H1 (cell line): ENCODE results near the gene HPN.

Source experiments
- CREB1 ChIP-seq: IDR thresholded peaks from 2 replicates; pipeline ENCODE4 v1.6.1; 2012; ENCODE audit warnings: inconsistent platforms
- HDAC2 ChIP-seq, 2 experiments: fragments of 300-600 bp in 1 of 2; sonication (generic) in 1 of 2; IDR thresholded peaks; 2 replicates each; pipeline ENCODE4 v1.6.1; 2011 to 2012; ENCODE audit warnings: low read depth in 2 of 2, low read length in 2 of 2, mild to moderate bottlenecking in 2 of 2, moderate library complexity in 2 of 2, borderline replicate concordance in 1 of 2, inconsistent platforms in 1 of 2
- MAFK ChIP-seq: IDR thresholded peaks from 2 replicates; pipeline ENCODE4 v1.6.1; 2012; ENCODE audit warnings: low read depth, mild to moderate bottlenecking, improper control_type of control experiment, low read length
- POLR2A ChIP-seq, 2 experiments: IDR thresholded peaks; 1 replicate in 1 of 2; 2 replicates in 1 of 2; pipeline ENCODE4 v1.6.1; 2011; ENCODE audit warnings: low read depth in 2 of 2, low read length in 2 of 2, mild to moderate bottlenecking in 2 of 2; ENCODE audit errors: control extremely low read depth in 1 of 2
- SP2 ChIP-seq: IDR thresholded peaks from 2 replicates; pipeline ENCODE4 v1.6.1; 2012; ENCODE audit warnings: mild to moderate bottlenecking, low read length, inconsistent platforms
- TF ChIP-seq, protein P1 (sequence below), 3 experiments: IDR thresholded peaks; 1 replicate in 2 of 3; 2 replicates in 1 of 3; pipeline versions ENCODE4 v1.5.1 to v1.6.1; 2011; ENCODE audit warnings: low read length in 3 of 3, mild to moderate bottlenecking in 3 of 3, inconsistent platforms in 2 of 3, low read depth in 1 of 3, moderate library complexity in 1 of 3; ENCODE audit not compliant: insufficient read depth in 1 of 3; ENCODE audit errors: control extremely low read depth in 1 of 3

GRCh38 chr19:34999498-35000337 is 41.8 kb upstream of the HPN start, which contains the start of gene GRAMD1A:
- TF ChIP-seq, protein P1, sequence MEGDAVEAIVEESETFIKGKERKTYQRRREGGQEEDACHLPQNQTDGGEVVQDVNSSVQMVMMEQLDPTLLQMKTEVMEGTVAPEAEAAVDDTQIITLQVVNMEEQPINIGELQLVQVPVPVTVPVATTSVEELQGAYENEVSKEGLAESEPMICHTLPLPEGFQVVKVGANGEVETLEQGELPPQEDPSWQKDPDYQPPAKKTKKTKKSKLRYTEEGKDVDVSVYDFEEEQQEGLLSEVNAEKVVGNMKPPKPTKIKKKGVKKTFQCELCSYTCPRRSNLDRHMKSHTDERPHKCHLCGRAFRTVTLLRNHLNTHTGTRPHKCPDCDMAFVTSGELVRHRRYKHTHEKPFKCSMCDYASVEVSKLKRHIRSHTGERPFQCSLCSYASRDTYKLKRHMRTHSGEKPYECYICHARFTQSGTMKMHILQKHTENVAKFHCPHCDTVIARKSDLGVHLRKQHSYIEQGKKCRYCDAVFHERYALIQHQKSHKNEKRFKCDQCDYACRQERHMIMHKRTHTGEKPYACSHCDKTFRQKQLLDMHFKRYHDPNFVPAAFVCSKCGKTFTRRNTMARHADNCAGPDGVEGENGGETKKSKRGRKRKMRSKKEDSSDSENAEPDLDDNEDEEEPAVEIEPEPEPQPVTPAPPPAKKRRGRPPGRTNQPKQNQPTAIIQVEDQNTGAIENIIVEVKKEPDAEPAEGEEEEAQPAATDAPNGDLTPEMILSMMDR (IDR thresholded peaks at IDR 0.05; ENCODE audit: control extremely low read depth in 1 of 3, insufficient read depth in 1 of 3, low read depth in 1 of 3, low read length in 3 of 3) = no peak
- TF ChIP-seq CREB1 = peak; percentile 85
- peak; percentile 80 to 90 for TF ChIP-seq POLR2A (IDR thresholded peaks at IDR 0.05; ENCODE audit: control extremely low read depth in 1 of 2, low read depth in 2 of 2, low read length in 2 of 2)
- no peak for TF ChIP-seq MAFK
- no peak for TF ChIP-seq SP2
- TF ChIP-seq HDAC2 (IDR thresholded peaks at IDR 0.05; ENCODE audit: borderline replicate concordance in 1 of 2, low read depth in 2 of 2, low read length in 2 of 2) = 0 out of 4 replicates have a peak, but pooled peaks of 1 of the 2 experiments have one; percentile 14
